ENCODE data around the gene ITSN1.

The ITSN1 gene

DNA sequence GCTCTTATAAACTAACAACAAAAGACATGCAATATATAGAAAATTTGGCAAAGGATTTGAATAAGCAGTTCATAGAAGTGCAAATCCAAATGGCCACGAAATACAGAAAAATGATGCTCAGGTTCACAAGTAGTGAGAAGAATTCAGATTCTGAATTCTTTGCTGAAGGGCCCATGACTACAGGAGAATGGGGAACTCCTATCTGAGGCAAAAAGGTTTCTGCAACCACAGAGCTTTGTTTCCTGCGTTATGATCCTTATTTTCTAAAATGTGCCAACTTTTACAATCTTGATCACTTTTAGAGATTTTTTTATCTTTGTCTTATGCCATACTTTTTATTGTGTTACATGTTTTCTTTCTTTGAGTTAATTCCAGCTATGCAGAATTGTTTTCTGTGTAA is 91.3 kb downstream of the ITSN1 start:
- DNase-seq: no peak

DNA sequence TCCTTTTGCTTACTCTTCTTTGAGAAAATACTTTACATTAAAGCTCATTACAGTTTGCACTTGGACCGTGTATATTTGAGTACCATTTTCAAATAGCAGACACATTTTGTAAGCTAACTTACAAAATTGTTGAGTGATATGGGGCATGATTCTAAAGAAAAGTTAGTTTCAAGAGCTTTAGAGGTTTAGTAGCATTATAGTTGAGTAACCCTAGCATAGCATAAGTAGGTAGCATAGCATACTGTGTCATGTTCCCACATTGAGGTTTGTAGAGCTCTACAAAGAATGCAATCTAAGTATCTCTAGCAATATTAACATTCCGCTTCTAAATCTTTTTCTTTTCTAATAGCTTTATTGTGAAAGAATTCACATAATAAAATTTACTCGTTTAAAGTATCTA is 92.0 kb downstream of the ITSN1 start:
- no peak for DNase-seq

DNA sequence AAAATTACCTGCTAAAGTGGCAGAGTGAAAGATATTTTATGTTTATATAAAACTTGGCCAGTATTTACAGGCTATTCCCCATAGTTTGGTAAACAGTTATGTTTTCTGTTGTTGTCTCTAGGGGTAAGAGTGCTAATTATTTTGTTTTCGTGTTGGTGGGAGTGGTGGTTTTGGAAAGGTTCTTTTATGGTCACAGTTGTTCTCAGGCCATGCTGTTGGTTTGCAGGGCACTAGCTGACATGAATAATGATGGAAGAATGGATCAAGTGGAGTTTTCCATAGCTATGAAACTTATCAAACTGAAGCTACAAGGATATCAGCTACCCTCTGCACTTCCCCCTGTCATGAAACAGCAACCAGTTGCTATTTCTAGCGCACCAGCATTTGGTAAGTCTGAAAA is 92.5 kb downstream of the ITSN1 start:
- no peak for DNase-seq

DNA sequence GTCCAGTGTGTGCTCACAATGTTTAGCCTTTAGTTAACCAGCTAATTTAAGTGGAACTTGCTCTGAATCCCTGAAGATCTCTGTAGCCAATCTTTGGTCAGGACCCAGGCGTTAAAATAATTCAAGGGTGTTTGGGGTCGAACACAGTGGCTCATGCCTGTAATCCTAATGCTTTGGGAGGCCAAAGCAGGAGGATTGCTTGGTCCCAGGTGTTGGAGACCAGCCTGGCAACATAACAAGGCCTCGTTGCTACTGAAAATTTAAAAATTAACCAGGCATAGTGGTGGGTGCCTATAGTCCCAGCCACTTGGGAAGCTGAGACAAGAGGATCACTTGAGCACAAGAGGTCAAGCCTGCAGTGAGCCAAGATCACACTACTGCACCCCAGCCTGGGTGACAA is 94.3 kb downstream of the ITSN1 start:
- no peak for DNase-seq

DNA sequence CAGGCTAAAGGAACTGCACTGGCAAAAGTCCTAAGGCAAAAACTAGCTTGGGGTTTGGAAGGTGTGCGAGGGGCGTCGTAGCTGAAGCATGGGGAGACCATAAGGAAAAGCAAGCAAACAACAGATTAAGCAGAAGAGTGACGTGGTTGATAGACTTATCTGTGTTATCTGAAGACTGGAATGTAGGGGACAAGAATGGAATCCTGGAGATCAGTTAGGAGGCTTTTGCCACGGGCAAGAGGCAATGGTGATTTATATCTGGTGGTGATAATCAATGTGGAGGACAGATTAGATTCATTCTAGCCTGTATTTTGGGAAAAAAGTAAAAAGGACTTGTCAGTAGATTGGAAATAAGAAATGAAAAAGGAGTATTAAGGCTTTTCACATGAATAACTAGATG is 97.4 kb downstream of the ITSN1 start:
- DNase-seq: no peak

DNA sequence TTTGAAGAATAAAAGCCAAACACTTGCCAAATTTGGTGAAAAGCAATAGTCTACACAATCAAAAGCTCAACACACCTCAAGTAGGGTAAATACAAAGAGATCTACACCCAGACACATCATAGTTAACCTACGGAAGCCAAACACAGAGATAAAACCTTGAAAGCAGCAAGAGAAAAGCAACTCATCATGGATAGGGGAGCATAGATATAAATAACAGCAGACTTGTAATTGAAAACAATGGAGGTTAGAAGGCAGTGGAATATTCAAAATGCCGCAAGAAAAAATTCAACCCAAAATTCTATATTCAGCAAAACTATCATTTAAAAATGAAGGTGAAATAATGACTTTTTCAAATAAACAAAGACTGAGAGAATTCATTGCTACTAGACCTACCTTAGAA is 105.1 kb downstream of the ITSN1 start:
- DNase-seq: no peak

DNA sequence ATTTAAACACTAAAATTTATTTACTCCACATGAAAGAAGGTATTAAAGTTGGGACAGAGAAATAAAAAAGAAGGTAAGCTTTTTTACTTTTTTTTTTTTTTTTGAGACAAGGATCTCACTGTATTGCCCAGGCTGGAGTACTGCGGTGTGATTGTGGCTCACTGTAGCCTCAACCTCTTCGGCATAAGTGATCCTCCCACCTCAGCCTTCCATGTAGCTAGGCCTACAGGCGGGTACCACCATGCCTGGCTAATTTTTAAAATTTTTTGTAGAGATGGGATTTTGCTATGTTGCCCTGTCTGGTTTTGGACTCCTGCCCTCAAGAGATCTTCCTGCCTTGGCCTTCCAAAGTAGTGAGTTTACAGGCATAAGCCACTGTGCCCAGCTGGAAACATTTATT is 106.6 kb downstream of the ITSN1 start:
- no peak for DNase-seq

DNA sequence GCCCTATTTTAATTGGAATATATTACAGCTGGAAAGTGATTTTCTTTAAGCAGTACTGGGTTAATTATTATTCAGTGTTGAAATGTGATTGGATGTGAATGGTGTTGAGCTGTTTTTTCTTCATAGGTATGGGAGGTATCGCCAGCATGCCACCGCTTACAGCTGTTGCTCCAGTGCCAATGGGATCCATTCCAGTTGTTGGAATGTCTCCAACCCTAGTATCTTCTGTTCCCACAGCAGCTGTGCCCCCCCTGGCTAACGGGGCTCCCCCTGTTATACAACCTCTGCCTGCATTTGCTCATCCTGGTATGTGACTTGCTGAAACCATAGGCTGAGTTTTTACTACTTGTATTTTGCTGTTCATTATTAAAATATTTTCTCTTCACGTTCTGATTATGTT is 107.7 kb downstream of the ITSN1 start:
- no peak for DNase-seq

DNA sequence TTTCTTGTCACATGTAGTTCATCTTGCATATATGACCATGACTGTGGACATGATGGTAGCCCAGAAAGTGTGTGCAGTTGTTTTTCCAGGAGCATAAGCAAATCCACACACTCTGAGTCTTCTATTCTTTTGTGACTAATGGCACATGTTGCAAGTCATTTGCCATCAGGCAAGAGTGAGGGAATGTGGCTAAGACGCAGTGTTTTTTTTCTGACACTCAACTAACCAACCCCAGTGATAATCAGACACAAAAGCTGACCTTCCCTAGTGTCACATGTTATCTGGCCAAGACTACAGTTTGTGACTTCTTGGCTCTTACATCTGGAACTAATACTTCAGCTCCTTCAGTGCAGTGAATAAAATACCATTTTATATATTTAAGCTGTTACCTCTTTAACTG is 108.8 kb downstream of the ITSN1 start:
- DNase-seq: no peak

DNA sequence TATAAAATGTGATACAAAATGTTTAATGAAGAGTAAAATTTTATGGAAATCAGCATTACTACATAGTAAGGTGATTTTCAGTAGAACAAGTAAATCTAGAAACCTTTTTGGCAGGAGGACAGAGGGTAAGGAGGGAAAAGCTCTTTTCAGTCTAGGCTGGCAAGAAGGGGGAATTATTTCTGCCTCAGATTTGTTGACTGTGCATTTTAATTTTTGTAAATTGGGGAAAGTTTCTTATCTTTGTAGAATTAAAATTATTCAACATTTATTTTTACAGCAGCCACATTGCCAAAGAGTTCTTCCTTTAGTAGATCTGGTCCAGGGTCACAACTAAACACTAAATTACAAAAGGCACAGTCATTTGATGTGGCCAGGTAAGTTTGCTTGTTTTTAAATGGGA is 109.2 kb downstream of the ITSN1 start:
- no peak for DNase-seq

DNA sequence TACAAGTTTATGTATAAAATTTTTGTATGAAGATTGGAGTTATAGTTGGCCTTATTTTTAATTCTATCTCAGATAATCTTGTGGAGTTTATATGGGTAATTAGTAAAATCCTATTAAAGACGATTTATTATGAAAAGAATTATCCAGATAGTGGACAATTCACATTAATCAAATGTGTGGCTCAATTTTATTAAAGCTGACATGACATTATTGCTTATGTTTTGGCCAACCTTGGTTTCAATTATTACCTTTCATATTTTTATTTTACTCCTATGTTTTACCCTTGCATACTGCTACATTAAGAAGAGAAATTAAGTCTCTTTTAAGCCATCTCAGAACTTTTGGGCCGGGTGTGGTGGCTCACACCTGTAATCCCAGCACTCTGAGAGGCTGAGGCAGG is 110.0 kb downstream of the ITSN1 start:
- no peak for DNase-seq

DNA sequence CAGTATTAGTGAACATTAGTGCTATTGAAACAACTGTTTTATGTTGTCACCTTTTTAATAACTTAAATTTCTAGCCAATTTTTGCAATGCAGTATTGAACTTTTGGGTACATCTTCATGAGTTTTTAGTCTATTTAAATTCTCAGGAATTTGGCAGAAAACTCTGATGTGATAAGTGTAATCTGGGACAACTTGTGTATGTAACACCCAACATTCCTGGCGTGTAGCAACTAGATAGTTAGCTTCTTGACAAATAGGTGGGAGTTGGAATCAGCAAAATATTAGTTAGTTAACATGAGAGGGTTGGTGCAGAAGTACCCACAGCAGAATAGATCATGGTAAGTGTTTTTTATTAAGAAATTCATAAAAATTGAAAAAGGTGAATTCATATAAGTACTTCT is 111.6 kb downstream of the ITSN1 start:
- no peak for DNase-seq

DNA sequence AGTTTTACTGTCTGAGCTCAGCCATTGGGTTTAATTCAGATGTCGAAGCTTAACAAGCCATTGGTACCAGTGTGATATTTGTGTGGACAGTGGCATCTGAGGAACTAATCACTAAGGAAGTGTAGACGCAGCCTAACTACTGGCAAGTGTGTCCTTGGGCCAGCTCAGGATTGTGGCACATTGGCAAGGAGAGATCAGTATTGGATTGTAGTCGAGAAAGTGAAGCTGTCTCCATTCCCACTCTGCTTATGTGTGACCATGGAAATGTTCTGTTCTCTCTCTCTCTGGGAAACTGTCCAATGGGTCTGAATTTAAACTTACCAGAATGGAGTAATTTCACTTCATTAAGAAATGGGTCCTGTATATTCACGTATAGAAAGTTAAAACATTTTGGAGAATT is 112.2 kb downstream of the ITSN1 start:
- DNase-seq: no peak

DNA sequence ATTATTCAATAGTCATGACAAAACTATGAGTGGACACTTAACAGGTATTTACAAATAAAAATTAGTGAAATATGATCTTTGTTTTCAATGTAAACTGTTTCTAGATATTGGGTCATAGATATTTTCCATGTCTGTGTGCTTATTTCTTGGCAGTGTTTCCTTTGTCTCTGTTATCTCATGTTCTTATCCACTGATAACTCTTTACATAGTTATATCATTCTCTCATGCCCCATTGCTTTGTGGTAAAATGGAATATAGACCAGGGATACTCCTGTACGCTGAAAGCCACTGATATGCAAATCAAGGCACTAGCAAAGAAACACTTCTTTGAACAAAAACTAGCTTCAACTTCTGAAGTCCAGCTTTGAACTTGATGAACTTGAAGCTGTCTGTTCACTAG is 113.1 kb downstream of the ITSN1 start:
- no peak for DNase-seq

DNA sequence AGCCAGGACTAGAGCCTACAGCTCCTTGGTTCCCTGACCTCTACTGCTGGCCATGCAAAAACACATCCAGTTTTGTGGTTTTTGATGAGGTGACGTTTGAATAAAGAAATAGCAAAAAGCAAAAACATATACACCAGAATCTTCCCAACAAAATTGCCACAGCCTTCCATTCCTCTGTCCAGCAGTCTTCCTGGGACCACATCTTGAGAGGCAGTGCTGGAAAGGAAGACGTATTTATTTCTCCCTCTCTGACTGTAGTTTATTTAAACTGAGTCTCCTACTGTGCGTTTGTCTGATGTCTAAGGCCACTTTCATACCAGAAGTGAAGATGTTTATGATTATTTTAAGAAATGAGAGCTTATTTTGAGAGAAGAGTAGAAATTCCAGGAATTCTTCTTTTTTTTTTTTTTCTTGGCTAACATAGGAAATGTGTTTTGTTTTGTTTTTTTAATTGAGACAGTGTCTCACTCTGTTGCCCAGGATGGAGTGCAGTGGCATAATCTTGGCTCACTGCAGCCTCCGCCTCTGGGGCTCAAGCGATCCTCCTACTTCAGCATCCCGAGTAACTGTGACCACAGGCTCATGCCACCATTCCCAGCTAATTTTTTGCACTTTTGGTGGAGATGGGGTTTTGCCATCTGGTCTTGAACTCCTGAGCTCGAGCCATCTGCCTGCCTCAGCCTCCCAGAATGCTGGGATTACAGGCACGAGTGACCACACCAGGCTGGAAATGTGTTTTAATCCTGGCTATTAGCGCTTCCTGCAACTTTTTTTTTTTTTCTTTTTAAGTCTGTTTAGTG is 118.5 kb downstream of the ITSN1 start:
- no peak for DNase-seq

DNA sequence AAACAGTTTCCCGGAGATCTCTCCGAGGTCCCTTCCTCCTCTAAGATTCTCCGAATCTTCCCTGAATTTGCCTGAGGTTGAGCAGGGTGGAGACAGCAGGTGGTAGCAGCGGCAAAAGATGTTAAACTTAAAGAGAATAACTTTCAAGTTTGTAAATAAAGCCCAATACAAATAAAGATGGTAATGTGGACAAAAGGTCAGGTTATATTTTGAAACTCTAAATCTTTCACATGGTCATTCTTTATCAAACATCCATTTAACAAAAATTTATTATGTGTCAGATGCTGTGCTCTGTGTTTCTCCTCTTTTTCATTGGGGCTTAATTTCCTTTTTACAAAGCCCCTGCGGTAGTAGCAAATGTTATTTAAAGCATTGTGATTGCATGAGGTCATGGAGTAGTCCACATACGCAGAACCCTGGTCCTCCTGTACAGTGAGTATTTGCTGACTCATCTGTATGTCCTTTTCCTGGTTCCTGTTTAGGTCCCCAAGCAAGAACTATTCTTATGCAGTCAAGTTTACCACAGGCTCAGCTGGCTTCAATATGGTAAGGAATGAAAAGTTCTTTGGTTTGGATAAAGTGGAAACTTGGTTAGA is 119.2 kb downstream of the ITSN1 start:
- DNase-seq: no peak

DNA sequence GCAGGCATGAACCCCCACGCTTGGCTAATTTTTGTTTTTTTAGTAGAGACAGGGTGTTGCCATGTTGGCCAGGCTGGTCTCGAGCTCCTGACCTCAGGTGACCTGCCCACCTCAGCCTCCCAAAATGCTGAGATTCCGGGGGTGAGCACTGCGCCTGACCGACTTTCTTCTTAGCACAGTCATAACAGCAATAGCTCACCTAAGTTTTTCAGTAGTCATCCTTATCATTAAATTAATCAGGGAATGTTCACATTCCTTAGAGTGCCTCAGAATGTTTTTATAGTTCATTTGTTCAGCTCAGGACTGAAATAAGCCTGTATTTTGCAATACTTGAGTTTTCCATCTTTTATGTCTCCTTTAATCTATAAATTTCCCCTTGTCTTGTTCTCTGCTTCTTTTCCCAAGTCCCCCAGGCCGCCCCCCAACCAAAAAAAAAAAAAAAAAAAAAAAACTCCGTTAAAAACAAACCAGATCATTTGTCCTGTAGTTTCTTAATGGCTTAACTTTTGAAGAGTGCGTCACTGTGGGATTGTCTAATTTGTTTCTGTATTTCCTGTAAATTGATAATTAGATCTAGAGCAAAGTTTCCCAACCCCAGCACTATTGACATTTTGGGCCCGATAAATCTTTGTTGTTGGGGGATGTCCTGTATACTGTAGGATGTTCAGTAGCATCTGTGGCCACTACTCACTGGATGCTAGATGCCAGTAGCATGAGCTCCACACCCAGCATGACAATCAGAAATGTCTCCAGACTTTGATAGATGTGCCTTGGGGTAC is 120.7 kb downstream of the ITSN1 start:
- DNase-seq: no peak

DNA sequence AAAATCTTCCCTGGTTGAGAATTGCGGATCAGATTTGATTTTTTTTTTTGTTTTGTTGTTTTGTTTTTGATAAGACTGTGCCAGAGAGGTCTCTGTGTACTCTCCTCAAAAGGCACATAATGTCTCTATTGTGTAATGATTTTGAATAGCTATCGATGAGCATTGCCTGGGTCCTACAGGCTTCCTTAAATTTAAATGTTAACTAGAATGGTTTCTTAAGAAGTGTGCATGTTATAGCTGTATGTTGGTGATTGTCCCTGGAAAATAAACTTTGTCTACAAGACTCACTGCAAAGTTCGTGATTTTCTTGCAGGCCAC is 121.2 kb downstream of the ITSN1 start:
- DNase-seq: no peak

DNA sequence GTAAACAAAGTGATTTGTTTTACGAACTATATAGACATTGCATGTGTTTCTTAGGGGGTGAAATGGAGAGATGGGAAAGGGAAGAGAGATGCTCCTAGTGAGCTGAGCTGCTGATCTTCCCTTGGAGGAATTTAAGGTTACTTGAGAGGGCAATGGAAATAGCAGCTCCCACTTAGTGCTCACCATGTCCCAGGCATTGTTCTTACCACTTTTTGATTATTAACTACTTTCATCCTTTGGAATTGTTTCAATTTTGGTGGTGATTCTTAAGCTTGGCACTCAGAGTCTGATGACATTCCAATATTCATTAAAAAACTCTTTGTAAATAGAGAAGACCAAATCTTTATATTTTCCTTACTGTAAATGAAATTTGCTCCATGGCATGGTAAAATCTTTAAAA is 124.9 kb downstream of the ITSN1 start:
- DNase-seq: no peak

DNA sequence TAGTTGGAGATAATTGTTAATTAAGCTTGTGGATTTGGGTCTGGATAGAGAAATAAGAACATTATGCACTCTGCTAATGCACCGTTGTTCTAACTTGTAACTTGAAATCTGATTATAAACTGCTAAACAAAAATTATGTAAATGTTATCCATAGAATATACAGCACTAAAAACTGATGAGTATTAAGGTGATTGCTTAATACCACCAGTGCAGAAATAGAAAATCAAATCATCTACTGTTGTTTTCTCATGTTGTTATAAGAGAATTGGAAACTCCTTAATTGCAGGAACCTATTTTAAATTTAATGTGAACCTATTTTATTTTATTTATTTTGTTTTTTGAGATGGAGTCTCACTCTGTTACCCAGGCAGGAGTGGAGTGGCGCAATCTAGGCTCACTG is 125.7 kb downstream of the ITSN1 start:
- no peak for DNase-seq

DNA sequence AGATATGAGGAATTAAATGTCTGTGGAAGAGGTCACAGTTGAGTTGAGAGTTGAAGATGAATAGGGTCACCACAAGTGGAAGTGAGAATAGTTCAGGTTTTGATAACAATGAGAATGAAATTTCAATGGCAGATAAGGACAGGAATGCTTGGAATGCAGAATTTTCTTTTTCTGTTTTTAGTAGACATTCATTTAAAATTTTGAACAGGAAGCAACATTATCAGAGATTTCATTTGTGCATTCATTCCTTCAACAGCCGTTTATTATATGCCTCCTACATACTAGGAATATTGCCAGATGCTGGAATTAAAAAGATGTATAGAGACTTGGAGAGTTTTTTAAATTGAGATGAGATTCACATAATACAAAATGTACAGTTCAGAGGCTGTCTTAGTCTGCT is 126.8 kb downstream of the ITSN1 start:
- no peak for DNase-seq

DNA sequence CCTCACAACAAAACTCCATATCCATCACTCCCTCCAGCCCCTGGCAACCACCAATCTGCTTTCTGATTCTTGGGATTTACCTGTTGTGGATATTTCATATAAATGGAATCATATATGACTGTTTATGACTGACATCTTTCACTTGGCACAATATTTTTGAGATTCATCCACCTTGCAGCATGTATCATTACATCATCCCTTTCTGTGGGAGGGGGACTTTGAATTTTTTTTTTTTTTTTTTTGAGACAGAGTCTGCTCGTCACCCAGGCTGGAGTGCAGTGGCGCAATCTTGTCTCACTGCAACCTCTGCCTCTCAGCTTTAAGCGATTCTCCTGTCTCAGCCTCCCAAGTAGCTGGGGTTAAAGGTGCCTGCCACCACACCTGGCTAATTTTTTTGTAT is 128.2 kb downstream of the ITSN1 start:
- no peak for DNase-seq

DNA sequence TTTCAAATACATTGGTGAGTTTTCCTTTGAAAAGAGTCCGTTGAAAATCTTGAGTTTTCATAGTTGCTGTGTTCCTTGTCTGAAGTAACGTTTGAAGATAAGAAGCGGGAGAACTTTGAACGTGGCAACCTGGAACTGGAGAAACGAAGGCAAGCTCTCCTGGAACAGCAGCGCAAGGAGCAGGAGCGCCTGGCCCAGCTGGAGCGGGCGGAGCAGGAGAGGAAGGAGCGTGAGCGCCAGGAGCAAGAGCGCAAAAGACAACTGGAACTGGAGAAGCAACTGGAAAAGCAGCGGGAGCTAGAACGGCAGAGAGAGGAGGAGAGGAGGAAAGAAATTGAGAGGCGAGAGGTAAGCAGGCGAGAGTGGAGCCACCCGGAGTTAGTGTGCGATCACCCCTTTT is 129.7 kb downstream of the ITSN1 start:
- DNase-seq: no peak

DNA sequence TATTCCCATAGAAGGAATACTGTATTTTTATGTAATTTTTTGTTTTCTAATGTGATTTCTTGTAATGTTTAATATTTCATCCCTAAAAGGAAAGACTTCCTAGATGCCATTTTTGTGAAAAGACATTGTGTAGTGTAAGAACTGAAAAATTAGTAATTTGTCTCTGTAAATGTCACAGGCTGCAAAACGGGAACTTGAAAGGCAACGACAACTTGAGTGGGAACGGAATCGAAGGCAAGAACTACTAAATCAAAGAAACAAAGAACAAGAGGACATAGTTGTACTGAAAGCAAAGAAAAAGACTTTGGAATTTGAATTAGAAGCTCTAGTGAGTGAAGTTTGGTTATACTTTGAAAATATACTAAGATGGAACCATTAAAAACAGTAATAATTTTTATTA is 132.2 kb downstream of the ITSN1 start:
- DNase-seq: no peak

Measured in activated naive CD4-positive, alpha-beta T cell treated with Interleukin-2 at 50 U/mL for 16 hours (primary cell).